Stimulated activated CD4-positive, alpha-beta T cell treated with anti-CD3 and anti-CD28 coated beads, Interleukin-1b, Interleukin-23, amount 100 ng/mL, for 24 hours (primary cell): Measurements from ENCODE around the gene RNF19B.
"Not testable (repeated sequence)": the region's sequence is repeated elsewhere in the genome, so short reads cannot be mapped to it uniquely, and the experiment has no call there.

Experiments used
- DNase-seq, 4 experiments: peaks; one replicate each; pipeline ENCODE4 v3.0.0-alpha.2; 2020; ENCODE audit warnings: low read depth in 4 of 4, low spot score in 1 of 4

RNF19B gene

DNA sequence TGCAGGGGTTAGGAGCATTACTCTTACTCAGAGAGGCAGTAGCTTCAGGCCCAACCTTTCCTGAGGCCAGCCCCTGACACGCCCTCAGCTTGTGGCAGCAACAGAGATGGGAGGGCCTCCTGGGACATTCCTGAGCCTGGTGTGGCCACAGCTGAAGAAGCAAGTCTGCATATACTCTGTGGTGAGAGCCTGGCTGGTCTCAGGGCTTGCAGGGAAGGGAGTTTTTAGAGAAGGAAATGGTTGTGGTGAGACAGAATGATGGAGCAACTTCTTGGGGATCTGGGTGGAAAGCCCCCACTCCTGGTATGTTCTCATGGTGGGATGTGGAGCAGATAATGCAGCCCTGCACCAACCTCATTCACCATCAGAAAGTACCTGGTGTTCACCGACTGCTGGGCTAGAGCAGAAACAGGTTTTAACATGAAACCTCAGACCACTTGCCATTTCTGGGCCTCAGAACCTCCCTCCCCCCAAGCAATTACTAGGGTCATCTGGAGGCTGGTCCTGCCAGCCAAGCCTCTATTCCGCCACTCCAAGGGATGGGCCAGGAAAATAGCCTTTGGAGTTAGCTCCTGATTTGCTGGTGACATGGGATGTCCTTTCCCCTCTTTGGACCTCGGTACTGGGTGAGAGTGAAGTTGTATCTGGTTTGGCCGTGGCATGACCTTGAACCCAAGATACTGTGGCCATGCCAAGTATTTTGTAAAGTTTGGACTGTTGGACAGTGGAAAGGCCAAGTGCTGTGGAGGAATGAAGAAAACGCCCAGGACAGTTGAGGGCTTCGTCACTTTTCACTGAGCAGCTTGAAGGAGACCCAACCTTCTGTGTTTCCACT is 28.1 kb upstream of the RNF19B start:
- DNase-seq = peak in 2 of 4 experiments; percentile 30 to 50

GRCh38 chr1:32991819-32992488 is 27.3 kb upstream of the RNF19B start:
- no peak for DNase-seq

- no peak for DNase-seq
These were observed 26.8 kb upstream of the RNF19B start for GRCh38 chr1:32991386-32991785.

- no peak for DNase-seq
These were observed 26.3 kb upstream of the RNF19B start for GRCh38 chr1:32990887-32991286.

- peak in 1 of 4 experiments; percentile 41 for DNase-seq
These were observed 24.8 kb upstream of the RNF19B start for GRCh38 chr1:32989160-32990050.

DNA sequence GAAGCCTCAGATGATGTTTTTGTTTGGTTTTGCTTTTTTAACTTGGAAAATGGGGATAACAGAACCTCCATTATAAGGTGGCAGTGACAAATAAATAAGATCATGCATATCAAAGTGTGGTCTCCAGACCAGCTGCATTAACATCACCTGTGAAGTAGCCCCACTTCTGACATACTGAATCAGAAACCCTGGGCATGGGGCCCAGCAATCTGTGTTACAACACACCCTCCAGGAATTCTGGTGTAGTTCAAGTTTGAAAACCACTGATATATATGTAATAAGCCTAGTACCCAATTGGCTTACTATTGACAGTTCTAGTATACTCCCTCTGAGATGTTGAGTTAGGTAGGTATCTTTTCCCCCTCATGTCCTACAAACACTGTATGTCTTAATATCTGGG is 24.1 kb upstream of the RNF19B start:
- DNase-seq = no peak

DNA sequence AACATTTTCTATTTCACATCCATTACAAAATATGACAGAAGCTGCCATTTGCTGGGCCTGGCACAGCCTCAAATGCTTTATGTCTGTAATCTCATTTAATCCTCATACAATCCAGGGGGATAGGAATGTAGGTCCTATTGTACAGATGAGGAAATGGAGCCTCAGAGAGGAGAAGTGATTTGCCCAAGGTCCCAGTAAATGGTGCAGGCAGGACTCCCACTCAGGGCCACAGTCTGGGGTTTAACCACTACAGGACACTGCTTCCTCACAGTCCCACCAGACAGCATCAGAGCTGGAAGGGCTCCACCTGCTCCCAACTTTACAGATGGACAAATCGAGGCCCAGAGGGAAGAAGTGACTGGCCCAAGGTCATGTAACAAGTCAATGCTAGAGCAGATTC is 20.6 kb upstream of the RNF19B start:
- no peak for DNase-seq

- no peak for DNase-seq
These were observed 20.0 kb upstream of the RNF19B start for GRCh38 chr1:32984455-32985171.

GRCh38 chr1:32984090-32984454 is 19.5 kb upstream of the RNF19B start:
- DNase-seq = no peak

- no peak for DNase-seq
These were observed 18.4 kb upstream of the RNF19B start for GRCh38 chr1:32983020-32983419.

DNA sequence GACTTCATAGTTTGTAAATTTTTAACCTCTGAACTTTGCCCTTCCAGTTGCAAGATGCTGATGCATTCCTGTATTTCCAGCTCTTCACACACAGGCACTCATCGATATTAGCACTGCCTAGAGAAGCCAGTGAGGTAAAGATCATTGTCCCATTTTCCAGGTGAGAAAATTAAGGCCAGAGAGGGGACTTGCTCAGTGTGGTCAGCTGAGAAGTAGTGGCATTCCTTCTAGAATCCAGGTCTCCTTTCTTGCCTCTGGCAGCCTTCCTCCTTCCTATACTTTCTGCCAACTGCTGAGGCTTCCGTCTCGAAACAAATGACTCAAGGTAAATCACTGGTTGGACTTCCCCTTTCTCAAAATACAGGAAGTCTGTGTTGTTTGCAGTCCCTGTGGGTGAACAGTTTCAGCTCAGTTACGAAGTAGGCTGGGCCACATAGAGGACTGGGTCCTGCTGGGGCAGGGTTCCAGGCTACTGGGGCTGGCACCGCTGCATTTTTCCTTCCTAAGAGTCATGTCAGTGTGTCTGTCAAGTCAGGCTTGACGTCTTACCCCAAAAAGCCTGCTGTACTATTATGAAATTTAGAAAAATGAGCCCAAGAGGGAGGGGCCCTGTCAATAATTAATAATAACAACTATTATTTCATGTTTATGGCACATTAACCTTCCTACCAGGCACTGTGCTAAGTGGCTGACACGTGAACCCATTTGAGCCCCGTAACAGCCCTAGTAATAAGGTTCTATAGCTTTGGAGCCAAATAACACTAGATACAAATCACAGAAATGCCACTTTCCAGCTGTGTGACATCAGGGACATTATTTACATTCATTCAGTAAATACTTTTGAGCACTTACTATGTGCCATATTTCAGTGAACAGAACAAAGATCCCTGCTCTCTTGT is 16.6 kb upstream of the RNF19B start:
- peak in 3 of 4 experiments; percentile 33 to 51 (median 39) for DNase-seq

DNA sequence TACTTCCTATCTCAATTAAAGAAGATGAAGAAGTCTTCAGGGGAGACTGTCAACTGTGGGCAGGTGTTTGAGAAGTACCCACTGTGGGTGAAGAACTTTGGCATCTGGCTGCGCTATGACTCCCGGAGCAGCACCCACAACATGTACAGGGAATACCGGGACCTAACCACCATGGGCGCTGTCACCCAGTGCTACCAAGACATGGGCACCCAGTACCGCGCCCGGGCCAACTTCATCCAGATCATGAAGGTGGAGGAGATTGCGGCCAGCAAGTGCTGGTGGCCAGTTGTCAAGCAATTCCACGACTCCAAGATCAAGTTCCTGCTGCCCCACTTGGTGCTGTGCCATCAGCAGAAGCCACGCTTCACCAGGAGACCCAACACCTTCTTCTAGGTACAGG is 15.5 kb upstream of the RNF19B start:
- DNase-seq = no peak

DNA sequence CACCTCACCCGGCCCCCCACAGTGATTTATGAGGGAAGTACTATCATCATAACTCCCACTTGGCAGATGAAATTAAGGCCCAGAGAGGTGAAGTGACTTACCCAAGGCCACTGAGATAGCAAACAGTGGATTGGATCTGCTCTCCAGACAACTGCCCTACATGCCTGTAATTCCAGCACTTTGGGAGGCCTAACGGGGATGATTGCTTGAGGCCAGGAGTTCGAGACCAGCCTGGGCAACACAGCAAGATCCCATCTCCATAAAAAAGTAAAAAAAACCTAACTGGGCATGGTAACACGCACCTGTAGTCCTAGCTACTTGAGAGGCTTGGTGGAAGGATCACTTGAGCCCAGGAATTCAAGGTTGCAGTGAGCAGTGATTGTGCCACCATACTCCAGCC is 14.2 kb upstream of the RNF19B start:
- DNase-seq = no peak

- no peak for DNase-seq
These were observed 13.0 kb upstream of the RNF19B start for GRCh38 chr1:32977546-32978087.

DNA sequence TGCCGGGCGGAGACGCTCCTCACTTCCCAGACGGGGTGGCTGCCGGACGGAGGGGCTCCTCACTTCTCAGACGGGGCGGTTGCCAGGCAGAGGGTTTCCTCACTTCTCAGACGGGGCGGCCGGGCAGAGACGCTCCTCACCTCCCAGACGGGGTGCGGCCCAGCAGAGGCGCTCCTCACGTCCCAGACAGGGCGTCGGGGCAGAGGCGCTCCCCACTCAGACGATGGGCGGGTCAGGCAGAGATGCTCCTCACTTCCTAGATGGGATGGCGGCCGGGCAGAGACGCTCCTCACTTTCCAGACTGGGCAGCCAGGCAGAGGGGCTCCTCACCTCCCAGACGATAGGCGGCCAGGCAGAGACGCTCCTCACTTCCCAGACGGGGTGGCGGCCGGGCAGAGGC is 10.4 kb upstream of the RNF19B start:
- DNase-seq = not testable (repeated sequence)

- not testable (repeated sequence) for DNase-seq
These were observed 8.8 kb upstream of the RNF19B start for GRCh38 chr1:32973458-32973857.

DNA sequence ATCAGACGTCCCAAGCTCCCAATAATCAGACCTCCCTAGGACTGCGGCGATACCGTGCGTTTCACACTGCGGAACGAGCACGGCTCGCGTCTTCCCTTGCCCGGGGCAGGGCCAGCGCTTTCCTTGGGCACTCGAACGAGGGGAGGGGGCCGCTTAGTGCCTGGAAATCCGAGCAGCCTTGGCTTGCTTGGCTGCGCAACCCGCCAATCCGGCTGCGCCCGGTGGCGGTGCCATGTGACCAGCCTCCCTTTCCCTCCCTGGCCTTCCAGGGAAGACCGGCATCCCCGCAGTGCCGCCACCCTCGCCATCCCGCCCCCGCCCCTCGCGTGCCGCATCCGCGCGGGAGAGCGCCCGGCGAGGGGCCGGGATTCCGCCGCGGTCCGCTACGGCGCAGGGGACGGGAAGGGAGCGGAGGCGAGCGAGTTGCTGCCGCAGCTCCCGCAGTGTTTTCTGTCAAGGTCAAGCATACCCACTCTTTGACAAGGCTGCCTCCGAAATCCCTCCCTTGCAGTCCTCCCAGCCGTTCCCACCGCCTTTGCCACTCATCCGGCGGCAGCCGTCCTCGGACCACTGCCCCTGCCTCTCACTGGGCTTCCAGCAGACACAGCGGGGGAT is 8.3 kb upstream of the RNF19B start:
- DNase-seq = no peak

DNA sequence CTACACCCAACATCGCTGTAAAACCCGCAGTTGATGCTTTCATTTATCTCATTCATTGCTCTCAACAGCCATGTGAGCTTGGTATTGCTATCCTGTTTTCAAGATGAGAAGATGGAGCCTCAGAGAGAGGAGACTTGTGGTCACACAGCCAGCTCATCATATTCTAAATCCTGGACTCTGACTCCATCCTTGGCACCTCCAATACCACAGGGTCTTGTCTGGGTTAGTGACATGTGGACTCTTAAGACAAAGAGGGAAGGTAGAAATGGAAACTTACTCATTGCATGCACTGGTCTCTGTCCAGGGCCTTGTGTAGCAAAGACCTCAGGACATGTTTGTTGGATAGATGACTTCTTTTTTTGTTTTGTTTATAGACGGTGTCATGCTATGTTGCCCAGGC is 7.0 kb upstream of the RNF19B start:
- DNase-seq = no peak

DNA sequence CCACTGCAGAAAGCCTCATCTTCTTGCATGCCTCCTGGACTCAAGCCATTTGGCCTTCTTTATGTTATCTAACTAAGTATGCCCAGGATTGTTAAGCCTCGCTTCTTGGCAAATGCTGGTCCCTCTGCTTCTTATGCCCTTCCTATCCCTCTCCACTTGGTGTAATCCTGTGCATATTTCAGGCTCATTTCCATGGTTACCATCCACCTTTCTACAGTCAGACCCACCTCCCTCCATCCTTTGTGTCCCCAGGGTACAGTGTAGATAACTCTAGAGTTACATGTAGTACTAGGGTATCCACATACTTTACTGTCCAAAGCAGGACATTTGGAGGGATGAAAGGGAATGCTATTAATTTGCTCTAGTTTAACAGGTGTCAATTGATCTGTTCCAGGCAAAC is 6.5 kb upstream of the RNF19B start:
- no peak for DNase-seq
